Glutamatergic neuron (in vitro differentiated cells): ENCODE data around the gene LRP1B. TPM values are rescaled to one million over a fixed set of nuclear protein-coding genes. Genes with fewer than 3 reads are reported as not detected.

Experiments
- DNase-seq: peaks from one replicate; pipeline ENCODE4 v3.0.0; 2022
- H3K27ac Mint-ChIP-seq: one replicate; pipeline ENCODE4 v1.8.0; 2020; ENCODE audit warnings: mild to moderate bottlenecking, mixed read lengths, inconsistent platforms; ENCODE audit not compliant: unreplicated experiment
- H3K27me3 Mint-ChIP-seq: one replicate; pipeline ENCODE4 v1.8.0; 2020; ENCODE audit warnings: mild to moderate bottlenecking, moderate library complexity, mixed read lengths, inconsistent platforms; ENCODE audit not compliant: unreplicated experiment
- H3K36me3 Mint-ChIP-seq: one replicate; pipeline ENCODE4 v1.8.0; 2020; ENCODE audit warnings: mild to moderate bottlenecking, mixed read lengths, inconsistent platforms; ENCODE audit not compliant: unreplicated experiment
- H3K4me1 Mint-ChIP-seq: one replicate; pipeline ENCODE4 v1.8.0; 2020; ENCODE audit warnings: mild to moderate bottlenecking, low read depth, mixed read lengths, inconsistent platforms; ENCODE audit not compliant: unreplicated experiment
- H3K4me3 Mint-ChIP-seq: one replicate; pipeline ENCODE4 v1.8.0; 2020; ENCODE audit warnings: mild to moderate bottlenecking, mixed read lengths, inconsistent platforms; ENCODE audit not compliant: unreplicated experiment
- H3K9me3 Mint-ChIP-seq: one replicate; pipeline ENCODE4 v1.8.0; 2020; ENCODE audit warnings: mild to moderate bottlenecking, moderate library complexity, mixed read lengths, inconsistent platforms; ENCODE audit not compliant: unreplicated experiment
- total RNA-seq: library from RNA; stranded (reverse); fragmentation: NEBNext Ultra II Directional; extraction: Animal tissue kit (Norgen Biotek cat#: 25700); gene quantifications from one replicate; pipeline ENCODE4 v1.2.1, GENCODE V29; 2021; ENCODE audit not compliant: unreplicated experiment
- TF ChIP-seq, protein P1 (sequence below): fragments of 200-600 bp; sonication (generic); IDR thresholded peaks from one replicate; pipeline ENCODE4 v1.5.0; 2021; ENCODE audit not compliant: partially characterized antibody, unreplicated experiment

The LRP1B gene
- total RNA-seq, 1 donor from 2014 or later, result 28.7 TPM

- DNase-seq, result no peak
- H3K4me3 Mint-ChIP-seq, result no peak overlapping the region
- no peak overlapping the region for H3K27ac Mint-ChIP-seq
- H3K9me3 Mint-ChIP-seq, result no peaks in the 10 kb centered on the region
- peaks cover 6% of the 10 kb centered on the region for H3K4me1 Mint-ChIP-seq
- H3K27me3 Mint-ChIP-seq, result no peaks in the 10 kb centered on the region
- H3K36me3 Mint-ChIP-seq, result no peaks in the 10 kb centered on the region
- TF ChIP-seq, protein P1, sequence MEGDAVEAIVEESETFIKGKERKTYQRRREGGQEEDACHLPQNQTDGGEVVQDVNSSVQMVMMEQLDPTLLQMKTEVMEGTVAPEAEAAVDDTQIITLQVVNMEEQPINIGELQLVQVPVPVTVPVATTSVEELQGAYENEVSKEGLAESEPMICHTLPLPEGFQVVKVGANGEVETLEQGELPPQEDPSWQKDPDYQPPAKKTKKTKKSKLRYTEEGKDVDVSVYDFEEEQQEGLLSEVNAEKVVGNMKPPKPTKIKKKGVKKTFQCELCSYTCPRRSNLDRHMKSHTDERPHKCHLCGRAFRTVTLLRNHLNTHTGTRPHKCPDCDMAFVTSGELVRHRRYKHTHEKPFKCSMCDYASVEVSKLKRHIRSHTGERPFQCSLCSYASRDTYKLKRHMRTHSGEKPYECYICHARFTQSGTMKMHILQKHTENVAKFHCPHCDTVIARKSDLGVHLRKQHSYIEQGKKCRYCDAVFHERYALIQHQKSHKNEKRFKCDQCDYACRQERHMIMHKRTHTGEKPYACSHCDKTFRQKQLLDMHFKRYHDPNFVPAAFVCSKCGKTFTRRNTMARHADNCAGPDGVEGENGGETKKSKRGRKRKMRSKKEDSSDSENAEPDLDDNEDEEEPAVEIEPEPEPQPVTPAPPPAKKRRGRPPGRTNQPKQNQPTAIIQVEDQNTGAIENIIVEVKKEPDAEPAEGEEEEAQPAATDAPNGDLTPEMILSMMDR, result no peak
Measured at GRCh38 chr2:141058556-141058955, 1072.3 kb downstream of the LRP1B start.

DNA sequence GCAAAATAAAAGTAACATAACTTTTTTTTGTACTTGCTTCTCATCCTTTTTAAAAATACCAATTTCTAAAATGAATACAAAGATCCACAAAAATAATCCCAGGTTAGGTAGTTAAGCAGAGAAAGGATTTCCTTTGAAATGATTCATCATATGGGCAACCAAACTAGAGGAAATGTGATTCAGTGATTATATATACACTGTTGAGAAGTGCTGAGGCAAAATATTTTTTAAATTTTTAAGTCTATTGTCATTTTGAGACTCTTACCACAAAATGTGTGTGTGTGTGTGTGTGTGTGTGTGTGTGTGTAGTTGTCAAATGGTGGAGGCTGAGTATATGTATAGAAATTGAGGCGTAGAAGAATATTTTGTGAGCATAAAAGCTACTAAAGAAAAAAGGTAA lies 1075.3 kb downstream of the LRP1B start:
- Mint-ChIP-seq H3K36me3 (no peaks in the 10 kb centered on the region), H3K4me3 (no peak overlapping the region), H3K27ac (no peak overlapping the region), H3K9me3 (no peaks in the 10 kb centered on the region), H3K4me1 (peaks cover 5% of the 10 kb centered on the region), H3K27me3 (no peaks in the 10 kb centered on the region)
- DNase-seq, result no peak
- TF ChIP-seq, protein P1, result no peak

DNA sequence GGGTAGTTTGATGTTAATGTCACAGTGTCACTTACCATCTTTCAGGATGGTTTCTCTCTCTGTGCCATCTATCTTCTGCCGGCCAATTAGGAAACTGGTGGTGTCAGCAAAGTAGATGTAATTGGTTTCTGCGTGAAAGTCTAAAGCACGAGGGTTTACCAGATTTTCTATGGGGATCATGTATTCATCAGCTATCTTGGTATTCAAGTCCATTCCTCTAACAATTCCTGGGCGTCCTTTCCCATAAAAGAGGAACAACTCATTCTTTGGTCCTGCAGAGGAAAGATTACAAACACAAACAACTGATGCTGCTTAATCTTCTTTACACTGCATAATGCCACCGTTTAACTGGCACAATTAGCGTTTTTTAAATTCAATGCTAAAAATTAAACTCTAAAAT lies 1081.9 kb downstream of the LRP1B start:
- Mint-ChIP-seq H3K27me3 (no peaks in the 10 kb centered on the region), H3K4me1 (peaks cover 2% of the 10 kb centered on the region), H3K36me3 (no peaks in the 10 kb centered on the region), H3K9me3 (no peaks in the 10 kb centered on the region), H3K27ac (no peak overlapping the region), H3K4me3 (no peak overlapping the region)
- no peak for DNase-seq
- TF ChIP-seq, protein P1, result no peak

DNA sequence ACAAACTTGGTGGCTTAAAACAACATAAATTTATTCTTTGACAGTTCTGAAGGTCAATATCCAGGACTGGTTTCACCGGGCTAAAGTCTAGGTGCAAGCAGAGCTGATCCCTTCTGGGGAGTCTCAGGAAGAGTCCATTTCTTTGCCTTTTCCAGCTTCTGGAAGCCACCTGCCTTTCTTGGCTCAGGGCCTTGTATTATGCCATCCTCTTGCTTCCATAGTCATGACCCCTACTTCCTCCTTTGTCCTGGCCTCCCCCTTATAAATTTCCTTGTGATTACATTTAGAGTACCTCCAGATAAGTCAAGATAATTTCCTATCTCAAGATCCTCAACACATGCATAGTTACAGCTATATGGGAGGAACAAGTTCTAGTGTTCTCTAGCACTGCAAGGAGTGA lies 1089.5 kb downstream of the LRP1B start:
- H3K4me1 Mint-ChIP-seq, result no peaks in the 10 kb centered on the region

DNA sequence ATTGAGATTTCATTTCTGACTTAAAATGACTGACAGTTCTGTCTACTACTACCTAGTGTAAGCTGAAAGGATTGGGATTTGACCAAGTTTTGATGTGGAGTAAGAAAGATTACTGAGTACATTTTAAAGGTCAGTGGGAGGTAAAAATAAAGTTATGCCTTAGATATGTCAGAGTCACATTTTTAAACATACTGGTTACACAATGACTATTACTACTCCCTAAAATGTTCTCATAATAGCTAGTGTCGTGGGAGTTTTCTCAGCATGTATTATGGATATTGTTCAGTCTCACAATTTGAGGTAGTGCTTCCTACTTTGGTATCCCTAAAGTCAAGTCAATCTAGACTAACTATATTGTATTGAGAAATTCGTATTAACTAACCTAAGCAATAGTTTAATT lies 1092.5 kb downstream of the LRP1B start:
- H3K4me3 Mint-ChIP-seq, result no peak overlapping the region
- H3K27ac Mint-ChIP-seq, result no peak overlapping the region
- H3K4me1 Mint-ChIP-seq, result no peaks in the 10 kb centered on the region
- no peaks in the 10 kb centered on the region for H3K27me3 Mint-ChIP-seq
- TF ChIP-seq, protein P1, result no peak
- DNase-seq, result no peak
- H3K36me3 Mint-ChIP-seq, result no peaks in the 10 kb centered on the region
- no peaks in the 10 kb centered on the region for H3K9me3 Mint-ChIP-seq

More for the DNA sequence above, 1089.5 kb downstream of the LRP1B start:
- TF ChIP-seq, protein P1, result no peak
- Mint-ChIP-seq H3K27me3 (no peaks in the 10 kb centered on the region), H3K27ac (no peak overlapping the region), H3K9me3 (no peaks in the 10 kb centered on the region), H3K36me3 (no peaks in the 10 kb centered on the region), H3K4me3 (no peak overlapping the region)
- no peak for DNase-seq
